ENCODE data around the gene LHB.

- TF ChIP-seq CTCF (IDR thresholded peaks at IDR 0.05) (no peak), POLR2A (IDR thresholded peaks at IDR 0.05) (no peak)
Measured at GRCh38 chr19:49006905-49007304, 10.0 kb downstream of the LHB start.

Data from breast epithelium (tissue), 3 donors.